Endothelial cell of umbilical vein (primary cell): Measurements from ENCODE around the gene DEPDC5. TPM values are rescaled to one million over a fixed set of nuclear protein-coding genes. Genes with fewer than 3 reads are reported as not detected.
"Not testable (repeated sequence)": the region's sequence is repeated elsewhere in the genome, so short reads cannot be mapped to it uniquely, and the experiment has no call there.

Experiments used
- BruUV-seq: library from RNA; stranded (reverse); fragments of 400-500 nt; replicated peaks from 2 replicates; lab custom pipeline; 2021; lab: Mats Ljungman, UMichigan
- CTCF ChIA-PET: fragments of 300-600, 350-600 bp; sonication (Branson Sonifier 250); formaldehyde crosslinking; loops from one replicate; lab custom pipeline; 2021; ENCODE audit warnings: antibody characterized with exemption, inconsistent platforms; lab: Charles Lee
- POLR2A ChIA-PET: fragments of 300-600, 350-600 bp; sonication (Branson Sonifier 250); formaldehyde crosslinking; loops from one replicate; lab custom pipeline; 2021; ENCODE audit warnings: antibody characterized with exemption, inconsistent platforms; lab: Charles Lee
- DNase-seq: peaks from one replicate; pipeline ENCODE4 v3.0.0-alpha.2; 2011; ENCODE audit warnings: low read depth, low spot score
- FAIRE-seq: peaks from 2 replicates; lab custom pipeline; 2011; peaks lifted over from hg19 to GRCh38; lab: Jason Lieb, UNC
- H2AFZ ChIP-seq: 2 replicates; pipeline ENCODE4 v1.6.0; 2012; ENCODE audit warnings: low read depth, low read length, control low read depth, inconsistent platforms
- H3K27ac ChIP-seq: 2 replicates; pipeline ENCODE4 v1.5.1; 2011; ENCODE audit warnings: low read depth, mild to moderate bottlenecking, control low read depth, low read length, moderate library complexity; ENCODE audit not compliant: insufficient read depth
- H3K27me3 ChIP-seq, 2 experiments: 2 replicates each; pipeline versions ENCODE4 v1.6.0 to v1.6.1; 2011; ENCODE audit warnings: low read length in 2 of 2, mixed read lengths in 1 of 2; ENCODE audit not compliant: control insufficient read depth in 2 of 2, insufficient read depth in 2 of 2
- H3K36me3 ChIP-seq, 2 experiments: 2 replicates in 1 of 2; 3 replicates in 1 of 2; pipeline ENCODE4 v1.5.1; 2011; ENCODE audit warnings: low read length in 2 of 2, mild to moderate bottlenecking in 1 of 2, moderate library complexity in 1 of 2; ENCODE audit not compliant: control insufficient read depth in 2 of 2, insufficient read depth in 2 of 2; ENCODE audit errors: extremely low read depth in 1 of 2
- H3K4me1 ChIP-seq: 3 replicates; pipeline ENCODE4 v1.5.1; 2011; ENCODE audit warnings: mild to moderate bottlenecking, low read length; ENCODE audit not compliant: control insufficient read depth, insufficient read depth; ENCODE audit errors: extremely low read depth
- H3K4me2 ChIP-seq: 2 replicates; pipeline ENCODE4 v1.6.1; 2011; ENCODE audit warnings: low read length, control low read depth, mixed read lengths; ENCODE audit not compliant: insufficient read depth
- H3K4me3 ChIP-seq, 3 experiments: fragments of 200-600 bp in 1 of 3; sonication (generic), shearing (Covaris generic) in 1 of 3; replicated peaks in 1 of 3; 2 replicates each; pipeline ENCODE4 v1.5.1; 2011 to 2016; ENCODE audit warnings: control low read depth in 3 of 3, low read length in 3 of 3, mild to moderate bottlenecking in 2 of 3, inconsistent platforms in 1 of 3, low read depth in 1 of 3, moderate library complexity in 1 of 3; ENCODE audit not compliant: insufficient read depth in 1 of 3
- H3K79me2 ChIP-seq: 2 replicates; pipeline ENCODE4 v1.6.0; 2012; ENCODE audit warnings: low read length, inconsistent platforms; ENCODE audit not compliant: control insufficient read depth, insufficient read depth
- H3K9ac ChIP-seq: replicated peaks from 2 replicates; pipeline ENCODE3; 2011; ENCODE audit warnings: low read length, control low read depth; ENCODE audit not compliant: insufficient read depth; ENCODE audit errors: extremely low read depth
- H3K9me1 ChIP-seq: replicated peaks from 3 replicates; pipeline ENCODE4 v1.6.0; 2011; ENCODE audit warnings: mild to moderate bottlenecking, low read length; ENCODE audit not compliant: control insufficient read depth, insufficient read depth; ENCODE audit errors: extremely low read depth
- H3K9me3 ChIP-seq: replicated peaks from 2 replicates; pipeline ENCODE4 v1.5.1; 2012; ENCODE audit warnings: low read length, inconsistent platforms; ENCODE audit not compliant: control insufficient read depth, insufficient read depth
- H4K20me1 ChIP-seq: replicated peaks from 2 replicates; pipeline ENCODE3; 2011; ENCODE audit warnings: mild to moderate bottlenecking, low read length; ENCODE audit not compliant: control insufficient read depth, insufficient read depth; ENCODE audit errors: extremely low read depth
- EZH2 ChIP-seq: IDR thresholded peaks from 2 replicates; pipeline ENCODE4 v1.6.1; 2012; ENCODE audit warnings: borderline replicate concordance, low read depth, mild to moderate bottlenecking, moderate library complexity, low read length, inconsistent platforms; ENCODE audit not compliant: severe bottlenecking
- FOS ChIP-seq: IDR thresholded peaks from 2 replicates; pipeline ENCODE4 v1.6.1; 2011; ENCODE audit warnings: mild to moderate bottlenecking, low read length, moderate library complexity, borderline replicate concordance; ENCODE audit not compliant: insufficient read depth
- GATA2 ChIP-seq: IDR thresholded peaks from 2 replicates; pipeline ENCODE4 v1.7.0; 2011; ENCODE audit warnings: low read depth, mild to moderate bottlenecking, moderate library complexity, mixed read lengths, low read length; ENCODE audit not compliant: insufficient read length, insufficient read depth
- JUN ChIP-seq: IDR thresholded peaks from 2 replicates; pipeline ENCODE4 v1.6.1; 2011; ENCODE audit warnings: borderline replicate concordance, low read depth; ENCODE audit not compliant: insufficient read length, insufficient read depth
- POLR2A ChIP-seq: IDR thresholded peaks from 2 replicates; pipeline ENCODE4 v1.6.1; 2012; ENCODE audit warnings: low read depth, mild to moderate bottlenecking, control low read depth, low read length
- dilution Hi-C: fragments of 300-500 bp; cut with MboI; formaldehyde crosslinking; loops from one replicate; pipeline ENCODE4 v1.15.0; 2019; ENCODE audit warnings: low sequenced_read_pairs; ENCODE audit not compliant: extremely low pct_ligation_motif_present
- intact Hi-C: fragments of 100-400 bp; cut with micrococcal nuclease; formaldehyde crosslinking; loops from one replicate; pipeline ENCODE4 v1.10.0; 2022
- polyA plus RNA-seq, 4 experiments: library from polyadenylated mRNA; depleted of rRNA in 3 of 4; stranded (reverse) in 3 of 4; unstranded in 1 of 4; fragments of >200 nt; gene quantifications; 2 replicates each; pipeline versions ENCODE4 v1.2.1 to v1.2.3, GENCODE V29; 2011 to 2012; ENCODE audit warnings: missing spikeins in 1 of 4
- total RNA-seq: library from RNA; stranded (reverse); gene quantifications from 2 replicates; pipeline ENCODE4 v1.2.3, GENCODE V29; 2021
- TF ChIP-seq, protein P1 (sequence below): IDR thresholded peaks from 2 replicates; pipeline ENCODE4 v1.6.1; 2011; ENCODE audit not compliant: insufficient read depth, insufficient read length
- TF ChIP-seq, protein P2 (sequence below), 2 donors: IDR thresholded peaks; 1 replicate in 1 of 2; 2 replicates in 1 of 2; pipeline ENCODE4 v1.5.1; 2011; ENCODE audit warnings: low read length in 2 of 2, mild to moderate bottlenecking in 2 of 2, moderate library complexity in 2 of 2, control low read depth in 1 of 2, inconsistent platforms in 1 of 2, low read depth in 1 of 2; ENCODE audit not compliant: insufficient read depth in 1 of 2; ENCODE audit errors: extremely low read depth in 1 of 2

DEPDC5 gene
- total and polyA plus RNA-seq, 2 donors (not counting 3 experiments of a cell fraction or from before 2014, with no cell fraction given), result 13.1 to 36.6 TPM

DNA sequence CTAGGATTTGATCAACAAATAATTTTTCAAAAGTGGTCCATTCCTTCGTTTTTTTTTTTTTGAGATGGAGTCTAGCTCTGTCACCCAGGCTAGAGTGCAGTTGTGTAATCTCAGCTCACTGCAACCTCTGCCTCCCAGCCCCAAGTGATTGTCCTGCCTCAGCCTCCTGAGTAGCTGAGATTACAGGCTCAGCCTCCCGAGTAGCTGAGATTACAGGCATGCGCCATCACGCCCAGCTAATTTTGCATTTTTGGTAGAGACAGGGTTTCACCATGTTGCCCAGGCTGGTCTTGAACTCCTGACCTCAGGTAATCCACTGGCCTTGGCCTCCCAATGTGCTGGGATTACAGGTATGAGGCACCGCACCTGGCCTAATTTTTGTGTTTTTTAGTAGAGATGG lies 5.0 kb downstream of the DEPDC5 start:
- dilution Hi-C loops, result loop anchor here (10.0 kb wide), 1 partner anchor 196 kb away; no protein-coding TSS in a partner anchor
- CTCF ChIA-PET, result interaction anchor here (1.4 kb wide), 1 partner anchor 93 kb away, joined by 6 read pairs; no protein-coding TSS in a partner anchor
- H3K9ac ChIP-seq, FAIRE-seq, H2AFZ ChIP-seq, H3K9me1 ChIP-seq, POLR2A ChIA-PET, H3K9me3 ChIP-seq, BruUV-seq, H3K27ac ChIP-seq, intact Hi-C loops, H3K4me3 ChIP-seq, H3K36me3 ChIP-seq, DNase-seq, H3K4me2 ChIP-seq, H3K4me1 ChIP-seq, H4K20me1 ChIP-seq, H3K27me3 ChIP-seq: not testable (repeated sequence)
- H3K79me2 ChIP-seq, result peaks cover 10% of the 10 kb centered on the region

DNA sequence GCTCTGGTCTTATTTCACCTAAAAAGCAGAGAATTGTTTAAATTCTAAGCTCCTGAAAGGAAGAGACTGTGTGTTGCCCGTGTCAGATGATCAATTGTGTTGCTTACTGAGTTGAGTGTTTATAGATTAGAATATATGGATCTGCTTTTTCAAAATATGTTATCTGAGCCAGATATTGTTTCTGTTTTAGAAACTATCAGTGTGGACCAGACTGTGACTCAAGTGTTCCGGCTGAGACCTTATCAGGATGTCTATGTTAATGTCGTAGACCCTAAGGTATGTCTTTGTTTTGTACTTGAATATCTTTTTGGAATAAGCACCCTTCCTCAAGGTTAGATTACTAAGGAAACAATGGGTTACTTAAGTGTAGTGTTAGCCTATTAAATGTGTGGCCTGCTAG lies 11.0 kb downstream of the DEPDC5 start:
- FAIRE-seq, result no peak
- intact Hi-C loops, result no loop called here
- BruUV-seq, result no TSS peak

More for the DNA sequence above, 11.0 kb downstream of the DEPDC5 start:
- ChIA-PET CTCF (interaction anchor here (1.9 kb wide), 1 partner anchor 99 kb away, joined by 6 read pairs; no protein-coding TSS in a partner anchor), POLR2A (no interaction called here)
- Histone ChIP-seq H3K27me3 (no peaks in the 10 kb centered on the region), H3K36me3 (peaks cover 2 to 9% of the 10 kb centered on the region in 2 experiments), H3K9ac (no peak overlapping the region), H3K27ac (peak overlapping the region; percentile 53), H3K79me2 (no peaks in the 10 kb centered on the region), H3K4me3 (no peak overlapping the region), H3K9me1 (no peaks in the 10 kb centered on the region), H3K9me3 (no peaks in the 10 kb centered on the region), H4K20me1 (no peaks in the 10 kb centered on the region), H3K4me2 (no peak overlapping the region), H2AFZ (no peak overlapping the region), H3K4me1 (no peaks in the 10 kb centered on the region)
- dilution Hi-C loops, result no loop called here
- TF ChIP-seq GATA2 (no peak), POLR2A (no peak), FOS (no peak), JUN (peak; percentile 18), EZH2 (no peak)
- TF ChIP-seq, protein P1, sequence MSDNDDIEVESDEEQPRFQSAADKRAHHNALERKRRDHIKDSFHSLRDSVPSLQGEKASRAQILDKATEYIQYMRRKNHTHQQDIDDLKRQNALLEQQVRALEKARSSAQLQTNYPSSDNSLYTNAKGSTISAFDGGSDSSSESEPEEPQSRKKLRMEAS, result no peak
- TF ChIP-seq, protein P2, sequence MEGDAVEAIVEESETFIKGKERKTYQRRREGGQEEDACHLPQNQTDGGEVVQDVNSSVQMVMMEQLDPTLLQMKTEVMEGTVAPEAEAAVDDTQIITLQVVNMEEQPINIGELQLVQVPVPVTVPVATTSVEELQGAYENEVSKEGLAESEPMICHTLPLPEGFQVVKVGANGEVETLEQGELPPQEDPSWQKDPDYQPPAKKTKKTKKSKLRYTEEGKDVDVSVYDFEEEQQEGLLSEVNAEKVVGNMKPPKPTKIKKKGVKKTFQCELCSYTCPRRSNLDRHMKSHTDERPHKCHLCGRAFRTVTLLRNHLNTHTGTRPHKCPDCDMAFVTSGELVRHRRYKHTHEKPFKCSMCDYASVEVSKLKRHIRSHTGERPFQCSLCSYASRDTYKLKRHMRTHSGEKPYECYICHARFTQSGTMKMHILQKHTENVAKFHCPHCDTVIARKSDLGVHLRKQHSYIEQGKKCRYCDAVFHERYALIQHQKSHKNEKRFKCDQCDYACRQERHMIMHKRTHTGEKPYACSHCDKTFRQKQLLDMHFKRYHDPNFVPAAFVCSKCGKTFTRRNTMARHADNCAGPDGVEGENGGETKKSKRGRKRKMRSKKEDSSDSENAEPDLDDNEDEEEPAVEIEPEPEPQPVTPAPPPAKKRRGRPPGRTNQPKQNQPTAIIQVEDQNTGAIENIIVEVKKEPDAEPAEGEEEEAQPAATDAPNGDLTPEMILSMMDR (IDR thresholded peaks at IDR 0.05; ENCODE audit: extremely low read depth in 1 of 2, insufficient read depth in 1 of 2, low read depth in 1 of 2, low read length in 2 of 2), result no peak
- no peak for DNase-seq
